A549 (cell line): Measurements from ENCODE around the gene TPM1.

Experiments
- BHLHE40 ChIP-seq: IDR thresholded peaks from 2 replicates; pipeline ENCODE4 v1.6.1; 2012; ENCODE audit warnings: low read depth, low read length, inconsistent platforms
- CEBPB ChIP-seq, 2 experiments: fragments of >200 bp in 1 of 2; sonication (Bioruptor Twin) in 1 of 2; formaldehyde crosslinking in 1 of 2; IDR thresholded peaks; 2 replicates each; pipeline ENCODE4 v1.6.1; 2012 to 2016
- CHD2 ChIP-seq: fragments of 150-350 bp; IDR thresholded peaks from 2 replicates; pipeline ENCODE4 v1.6.1; 2014; ENCODE audit warnings: low read length; ENCODE audit not compliant: partially characterized antibody
- CHD4 ChIP-seq: fragments of 200-600 bp; sonication (generic); IDR thresholded peaks from 2 replicates; pipeline ENCODE4 v1.6.1; 2016; ENCODE audit warnings: antibody characterized with exemption, mild to moderate bottlenecking, borderline replicate concordance
- CTCF ChIP-seq: fragments of >200 bp; sonication (Bioruptor Twin); formaldehyde crosslinking; IDR thresholded peaks from 3 replicates; pipeline ENCODE4 v1.5.1; 2016
- JUNB ChIP-seq: fragments of >200 bp; sonication (Bioruptor Twin); formaldehyde crosslinking; IDR thresholded peaks from 2 replicates; pipeline ENCODE4 v1.6.1; 2016
- MAX ChIP-seq: IDR thresholded peaks from 2 replicates; pipeline ENCODE4 v1.6.1; 2012
- POLR2A ChIP-seq: IDR thresholded peaks from 2 replicates; pipeline ENCODE4 v1.6.1; 2012; ENCODE audit warnings: mild to moderate bottlenecking, low read length
- RAD21 ChIP-seq, 2 experiments: fragments of >200 bp in 1 of 2; sonication (Bioruptor Twin) in 1 of 2; formaldehyde crosslinking in 1 of 2; IDR thresholded peaks in 1 of 2; conservative IDR thresholded peaks in 1 of 2; 2 replicates in 1 of 2; 3 replicates in 1 of 2; pipeline ENCODE4 v1.6.1; 2012 to 2018; ENCODE audit warnings: inconsistent platforms in 1 of 2
- REST ChIP-seq: fragments of 200-600 bp; sonication (generic); IDR thresholded peaks from 2 replicates; pipeline ENCODE4 v1.6.1; 2016; ENCODE audit warnings: antibody characterized with exemption, mild to moderate bottlenecking, moderate library complexity
- RFX5 ChIP-seq: fragments of 450-650 bp; IDR thresholded peaks from 2 replicates; pipeline ENCODE4 v1.7.1; 2014; ENCODE audit warnings: antibody characterized with exemption, mild to moderate bottlenecking, moderate library complexity
- SMC3 ChIP-seq: fragments of >200 bp; sonication (Bioruptor Twin); formaldehyde crosslinking; IDR thresholded peaks from 3 replicates; pipeline ENCODE4 v1.6.1; 2018; ENCODE audit warnings: inconsistent platforms
- ZSCAN20 ChIP-seq: fragments of 250-450 bp; sonication (Bioruptor Pico); IDR thresholded peaks from 2 replicates; pipeline ENCODE4 v1.8.0; 2022; ENCODE audit warnings: mild to moderate bottlenecking, moderate library complexity

- TF ChIP-seq CTCF (no peak), REST (no peak), CHD4 (no peak), JUNB (no peak), CHD2 (no peak), POLR2A (no peak), RFX5 (no peak), BHLHE40 (no peak), ZSCAN20 (CRISPR knock-in tag) (no peak), RAD21 (conservative IDR thresholded peaks at IDR 0.05 in 1 of 2, IDR thresholded peaks at IDR 0.05 in 1 of 2) (no peak), CEBPB (IDR thresholded peaks at IDR 0.05) (no peak), MAX (no peak), SMC3 (no peak)
Measured at GRCh38 chr15:63034578-63034977, 8.0 kb upstream of the TPM1 start.
